ENCODE measurements around the gene FNBP1.

DNA sequence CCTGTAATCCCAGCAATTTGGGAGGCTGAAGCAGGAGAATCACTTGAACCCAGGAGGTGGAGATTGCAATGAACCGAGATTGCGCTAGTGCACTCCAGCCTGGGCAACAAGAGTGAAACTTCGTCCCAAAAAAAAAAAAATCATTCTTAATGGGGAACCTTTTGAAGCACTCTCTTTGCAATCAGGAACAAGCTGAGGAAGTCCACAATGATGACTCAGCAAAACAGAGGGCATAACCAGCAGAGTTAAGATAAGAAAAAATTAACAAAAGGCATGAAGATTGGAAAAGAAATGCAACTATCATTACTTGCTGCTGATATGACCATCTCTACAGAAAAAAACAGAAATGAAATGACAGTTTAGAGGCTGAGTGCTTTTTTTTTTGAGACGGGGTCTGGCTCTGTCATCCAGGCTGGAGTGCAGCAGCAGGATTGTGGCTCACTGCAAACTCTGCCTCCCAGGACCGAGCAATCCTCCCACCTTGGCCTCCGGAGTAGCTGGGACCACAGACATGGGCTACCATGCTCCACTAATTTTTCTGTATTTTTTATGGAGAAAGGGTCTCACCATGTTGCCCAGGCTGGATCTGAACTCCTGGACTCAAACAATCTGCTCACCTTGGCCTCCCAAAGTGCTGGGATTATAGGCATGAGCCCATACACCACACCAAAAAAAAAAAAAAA is 88.0 kb downstream of the FNBP1 start:
- no peak for TF ChIP-seq EZH2 (IDR thresholded peaks at IDR 0.05)
- TF ChIP-seq POLR2AphosphoS5 (IDR thresholded peaks at IDR 0.05; ENCODE audit: borderline replicate concordance, low read depth, low read length) = no peak
- TF ChIP-seq FOXP2 (optimal IDR thresholded peaks at IDR 0.05; ENCODE audit: control extremely low read depth, extremely low read length, insufficient read depth) = no peak

All from SK-N-MC (cell line).